C4-2B (cell line): ENCODE measurements around the gene BUD31.

ENCODE experiments used
- CTCF ChIP-seq: fragments of 450-650 bp; conservative IDR thresholded peaks from 2 replicates; pipeline ENCODE4 v1.5.1; 2017; ENCODE audit warnings: mild to moderate bottlenecking
- ZFX ChIP-seq: fragments of 450-650 bp; IDR thresholded peaks from 2 replicates; pipeline ENCODE4 v1.6.1; 2017

- TF ChIP-seq CTCF (no peak), ZFX (no peak)
Observed at GRCh38 chr7:99362801-99363200, 46.0 kb upstream of the BUD31 start.
